HG02943 (cell line): ENCODE results near the gene TOR1A.

Experiments
- ATAC-seq: cut with Tn5 transposase; IDR thresholded peaks from one replicate; pipeline ENCODE4 v1.9.1; 2021; ENCODE audit warnings: mild to moderate bottlenecking, low read depth, moderate library complexity; ENCODE audit not compliant: unreplicated experiment

TOR1A gene

GRCh38 chr9:129853614-129854013, 29.7 kb upstream of the TOR1A start:
- no peak for ATAC-seq

- no peak for ATAC-seq
These were observed 28.6 kb upstream of the TOR1A start for GRCh38 chr9:129852579-129852978.

GRCh38 chr9:129851821-129852220, 27.9 kb upstream of the TOR1A start:
- ATAC-seq: no peak

GRCh38 chr9:129850821-129851550, 27.1 kb upstream of the TOR1A start:
- ATAC-seq: no peak

- ATAC-seq: no peak
These were observed 26.0 kb upstream of the TOR1A start for GRCh38 chr9:129849901-129850300.

GRCh38 chr9:129848712-129849441, 24.9 kb upstream of the TOR1A start:
- ATAC-seq: no peak

GRCh38 chr9:129845373-129845772, 21.4 kb upstream of the TOR1A start:
- ATAC-seq: no peak

GRCh38 chr9:129841071-129841470, 17.1 kb upstream of the TOR1A start:
- ATAC-seq: no peak

- no peak for ATAC-seq
These were observed 16.1 kb upstream of the TOR1A start for GRCh38 chr9:129840034-129840433.

GRCh38 chr9:129839324-129840023, 15.5 kb upstream of the TOR1A start:
- ATAC-seq: no peak

- no peak for ATAC-seq
These were observed 14.8 kb upstream of the TOR1A start for GRCh38 chr9:129838707-129839259.

- ATAC-seq: no peak
These were observed 12.5 kb upstream of the TOR1A start for GRCh38 chr9:129836311-129837007.

- peak; percentile 24 for ATAC-seq
These were observed 11.9 kb upstream of the TOR1A start for GRCh38 chr9:129835860-129836223.

GRCh38 chr9:129835128-129835859, 11.4 kb upstream of the TOR1A start, which contains the start of the genes C9orf78 and USP20:
TSS of gene C9orf78 (minus strand) at chr9:129835275. CDS start at chr9:129835221, 54 bp downstream.
TSS of gene USP20 (plus strand) at chr9:129835458. CDS start at chr9:129852556, 17,098 bp downstream.
- peak; percentile 88 for ATAC-seq

GRCh38 chr9:129834489-129835127, 10.7 kb upstream of the TOR1A start:
- ATAC-seq: peak; percentile 25

- no peak for ATAC-seq
These were observed 9.0 kb upstream of the TOR1A start for GRCh38 chr9:129832982-129833381.

- ATAC-seq: no peak
These were observed 5.0 kb upstream of the TOR1A start for GRCh38 chr9:129828969-129829368.

- ATAC-seq: no peak
These were observed 4.1 kb upstream of the TOR1A start for GRCh38 chr9:129828051-129828450.

GRCh38 chr9:129826759-129827158, 2.8 kb upstream of the TOR1A start:
- ATAC-seq: no peak
